Umbilical cord (tissue), 2 donors: ENCODE data around the gene CDH23. TPM values are rescaled to one million over a fixed set of nuclear protein-coding genes. Genes with fewer than 3 reads are reported as not detected.
"Not testable (repeated sequence)": the region's sequence is repeated elsewhere in the genome, so short reads cannot be mapped to it uniquely, and the experiment has no call there.

Experiments used
- DNase-seq: peaks from one replicate; pipeline ENCODE4 v3.0.0-alpha.2; 2015; ENCODE audit warnings: low spot score
- total RNA-seq: library from RNA; depleted of rRNA; stranded (reverse); fragments of >200 nt; gene quantifications from one replicate; pipeline ENCODE4 v1.2.3, GENCODE V29; 2014; ENCODE audit warnings: low replicate concordance; ENCODE audit not compliant: insufficient read depth

Gene CDH23
- total RNA-seq, 1 donor from 2014 or later, result 7.0 TPM

GRCh38 chr10:71581376-71581775 is 184.7 kb downstream of the CDH23 start:
- DNase-seq, result no peak

- no peak for DNase-seq
These were observed 185.3 kb downstream of the CDH23 start for GRCh38 chr10:71582019-71582418.

GRCh38 chr10:71582506-71583475 is 186.1 kb downstream of the CDH23 start:
- DNase-seq, result no peak

GRCh38 chr10:71584461-71584860 is 187.7 kb downstream of the CDH23 start:
- no peak for DNase-seq

- DNase-seq, result no peak
These were observed 188.3 kb downstream of the CDH23 start for GRCh38 chr10:71584902-71585563.

GRCh38 chr10:71585564-71586290 is 189.0 kb downstream of the CDH23 start:
- peak; percentile 26 for DNase-seq

GRCh38 chr10:71587941-71588573 is 191.3 kb downstream of the CDH23 start:
- no peak for DNase-seq

- DNase-seq, result no peak
These were observed 192.0 kb downstream of the CDH23 start for GRCh38 chr10:71588685-71589084.

- DNase-seq, result peak; percentile 36
These were observed 193.2 kb downstream of the CDH23 start for GRCh38 chr10:71589617-71590551.

- DNase-seq, result no peak
These were observed 194.1 kb downstream of the CDH23 start for GRCh38 chr10:71590781-71591350.

GRCh38 chr10:71594934-71595571 is 198.3 kb downstream of the CDH23 start:
- no peak for DNase-seq

- no peak for DNase-seq
These were observed 198.9 kb downstream of the CDH23 start for GRCh38 chr10:71595649-71596048.

GRCh38 chr10:71596127-71596526 is 199.4 kb downstream of the CDH23 start:
- DNase-seq, result no peak

- DNase-seq, result no peak
These were observed 200.0 kb downstream of the CDH23 start for GRCh38 chr10:71596759-71597158.

GRCh38 chr10:71597821-71598498 is 201.2 kb downstream of the CDH23 start:
- peak; percentile 71 for DNase-seq

- peak; percentile 92 for DNase-seq
These were observed 201.9 kb downstream of the CDH23 start for GRCh38 chr10:71598621-71599055.

- DNase-seq, result no peak
These were observed 202.8 kb downstream of the CDH23 start for GRCh38 chr10:71599518-71599917.

GRCh38 chr10:71600242-71600641 is 203.5 kb downstream of the CDH23 start:
- not testable (repeated sequence) for DNase-seq

- DNase-seq, result peak; percentile 91
These were observed 204.1 kb downstream of the CDH23 start for GRCh38 chr10:71600849-71601248.
